DMS153 (cell line): Measurements from ENCODE around the gene ZNF546.
"Not testable (repeated sequence)": the region's sequence is repeated elsewhere in the genome, so short reads cannot be mapped to it uniquely, and the experiment has no call there.

Experiments used
- DNase-seq: peaks from one replicate; lab custom pipeline; 2025; lab: John Stamatoyannopoulos, UW

Gene ZNF546

DNA sequence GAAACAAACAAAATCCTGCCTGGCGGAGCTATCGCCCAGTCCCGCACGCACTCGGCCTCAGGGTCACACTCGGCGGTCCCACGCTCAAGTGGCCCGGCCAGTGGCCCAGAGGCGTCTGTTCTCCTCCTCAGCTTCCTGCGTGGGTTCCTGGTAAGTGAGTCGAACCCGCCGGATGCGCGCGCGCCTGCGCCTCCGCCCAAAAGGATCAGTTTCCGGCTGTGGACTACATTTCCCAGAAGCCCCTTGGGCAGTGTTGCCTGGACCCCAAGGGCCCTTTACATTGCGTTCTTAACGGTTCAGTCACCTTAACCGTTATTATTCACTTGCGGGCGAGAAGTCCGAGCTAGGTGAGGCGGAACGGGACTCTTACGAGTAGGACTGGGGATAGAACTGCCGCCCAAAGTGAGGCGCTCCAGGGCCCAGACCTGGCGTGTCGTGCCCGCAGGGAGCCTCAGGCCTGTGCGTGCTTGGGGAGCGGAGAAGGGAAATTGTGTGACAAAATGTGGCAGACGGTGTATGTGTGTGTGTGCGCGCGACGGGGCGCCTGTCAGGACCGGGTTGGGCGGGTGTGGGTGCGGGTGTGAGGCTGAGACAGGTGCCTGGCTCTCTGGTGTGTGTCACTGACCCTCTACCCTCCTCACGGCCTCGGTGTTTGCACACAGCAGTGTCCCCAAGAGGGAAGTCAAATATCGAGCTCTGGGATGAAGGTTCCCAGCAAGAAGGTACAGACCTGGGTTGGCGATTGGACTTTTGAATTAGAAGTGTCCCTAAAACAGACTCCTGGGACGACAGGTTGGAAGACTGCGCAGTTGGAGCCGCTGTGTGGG is at the start of gene ZNF546:
Gene ZNF546 (plus strand): TSS at position 250 of the 827 bp plus-strand sequence. CDS start 1,267 bp downstream, outside the sequence.
- DNase-seq, result peak; percentile 68

DNA sequence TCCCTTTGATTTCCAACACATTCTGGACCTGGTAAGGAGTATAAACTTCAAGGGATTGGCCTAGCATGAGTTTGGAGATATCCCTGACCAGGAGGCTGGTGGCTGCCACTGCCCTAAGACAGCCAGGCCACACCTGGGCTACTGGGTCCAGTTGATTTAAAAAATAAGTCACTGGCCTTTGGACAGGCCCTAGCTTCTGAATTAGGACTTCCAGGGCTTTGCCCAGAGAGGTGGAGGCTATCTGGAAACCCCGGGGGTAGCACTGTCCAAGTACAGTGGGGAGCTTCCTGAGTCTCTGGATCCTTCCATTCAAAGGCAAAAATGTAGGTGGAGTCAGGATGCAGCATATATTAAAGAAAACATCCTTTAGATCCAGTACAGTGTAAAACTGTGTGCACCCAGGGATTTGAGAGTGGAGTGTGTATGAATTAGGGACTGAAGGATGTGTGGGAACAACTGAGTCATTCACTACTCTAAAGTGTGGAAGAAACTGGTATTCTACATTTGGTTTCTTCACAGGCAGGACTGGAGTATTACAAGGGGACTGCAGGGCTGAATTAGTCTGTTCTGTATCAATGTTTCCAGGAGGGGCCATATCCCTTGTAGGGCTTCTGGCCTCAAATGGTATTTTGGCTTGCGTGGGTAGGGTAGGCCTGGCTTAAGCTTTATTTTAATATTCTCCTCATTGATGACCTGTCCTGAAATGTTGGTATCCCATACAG is 47.7 kb upstream of the ZNF546 start:
- DNase-seq, result no peak

DNA sequence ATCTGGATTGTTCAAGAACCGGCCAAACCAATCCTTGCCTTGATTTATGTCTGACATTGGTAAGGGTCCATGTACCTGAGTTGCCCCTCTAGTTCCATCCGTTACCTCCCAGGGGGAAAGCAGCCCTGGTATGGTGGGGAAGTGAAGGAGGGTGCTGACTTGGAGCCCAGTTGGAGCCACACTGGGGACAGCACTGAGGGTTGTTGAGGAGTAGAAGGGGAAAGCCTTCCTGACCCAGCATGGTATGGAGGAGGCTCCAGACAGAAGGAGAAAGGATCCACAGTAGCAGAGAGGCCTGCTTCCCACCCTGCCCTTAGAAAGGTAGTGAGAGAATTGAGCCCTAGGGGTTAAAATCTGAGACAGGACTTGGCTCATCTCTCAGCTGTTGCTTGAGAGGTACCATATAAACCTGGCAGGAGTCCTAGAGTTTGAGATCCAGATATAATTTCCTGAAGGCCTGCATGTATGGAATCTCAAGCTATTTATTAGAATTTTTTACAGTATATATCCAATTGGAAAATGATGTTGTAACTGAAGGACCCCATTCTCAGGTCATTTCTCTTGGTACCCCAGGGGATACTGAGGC is 45.7 kb upstream of the ZNF546 start:
- DNase-seq, result no peak

DNA sequence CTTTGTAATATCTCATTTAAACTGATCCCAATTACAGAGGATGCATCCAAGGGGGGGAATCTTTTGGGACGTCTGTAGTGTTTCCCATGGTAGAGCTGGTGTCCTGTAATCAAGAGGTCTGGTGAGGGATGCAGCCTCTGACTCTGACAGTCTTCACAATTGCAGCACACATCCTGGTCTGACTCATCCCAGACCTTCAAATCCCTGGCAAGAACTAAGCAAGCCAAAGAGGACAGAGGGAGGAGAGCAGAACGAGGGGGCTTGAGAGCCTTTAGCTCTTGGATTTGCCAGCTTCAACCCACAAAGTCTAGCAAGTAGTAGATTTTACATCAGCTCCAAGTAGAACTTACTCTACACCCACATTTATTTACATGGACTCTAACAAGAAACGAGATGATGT is 45.2 kb upstream of the ZNF546 start:
- no peak for DNase-seq

DNA sequence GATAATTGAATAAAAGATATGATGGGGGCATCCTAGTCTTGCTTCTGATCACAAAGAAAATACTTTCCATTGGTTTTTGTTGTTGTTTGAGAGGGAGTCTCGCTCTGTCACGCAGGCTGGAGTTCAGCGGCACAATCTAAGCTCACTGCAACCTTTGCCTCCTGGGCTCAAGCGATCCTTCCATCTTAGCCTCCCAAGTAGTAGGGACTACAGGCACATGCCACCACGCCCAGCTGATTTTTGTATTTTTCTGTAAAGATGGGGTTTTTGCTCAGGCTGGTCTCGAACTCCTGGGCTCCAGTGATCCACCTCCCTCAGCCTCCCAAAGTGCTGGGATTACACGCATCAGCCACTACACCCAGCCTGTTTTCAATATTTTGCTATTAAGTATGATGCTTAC is 42.9 kb upstream of the ZNF546 start:
- DNase-seq, result no peak

DNA sequence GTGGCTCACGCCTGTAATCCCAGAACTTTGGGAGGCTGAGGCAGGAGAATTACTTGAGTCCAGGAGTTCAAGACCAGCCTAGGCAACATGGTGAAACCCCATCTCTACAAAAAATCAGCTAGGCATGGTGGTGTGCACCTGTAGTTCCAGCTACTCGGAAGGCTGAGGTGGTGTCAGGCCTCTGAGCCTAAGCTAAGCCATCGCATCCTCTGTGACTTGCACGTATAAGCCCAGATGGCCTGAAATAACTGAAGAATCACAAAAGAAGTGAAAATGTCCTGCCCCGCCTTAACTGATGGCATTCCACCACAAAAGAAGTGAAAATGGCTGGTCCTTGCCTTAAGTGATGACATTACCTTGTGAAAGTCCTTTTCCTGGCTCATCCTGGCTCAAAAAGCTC is 39.0 kb upstream of the ZNF546 start:
- not testable (repeated sequence) for DNase-seq

DNA sequence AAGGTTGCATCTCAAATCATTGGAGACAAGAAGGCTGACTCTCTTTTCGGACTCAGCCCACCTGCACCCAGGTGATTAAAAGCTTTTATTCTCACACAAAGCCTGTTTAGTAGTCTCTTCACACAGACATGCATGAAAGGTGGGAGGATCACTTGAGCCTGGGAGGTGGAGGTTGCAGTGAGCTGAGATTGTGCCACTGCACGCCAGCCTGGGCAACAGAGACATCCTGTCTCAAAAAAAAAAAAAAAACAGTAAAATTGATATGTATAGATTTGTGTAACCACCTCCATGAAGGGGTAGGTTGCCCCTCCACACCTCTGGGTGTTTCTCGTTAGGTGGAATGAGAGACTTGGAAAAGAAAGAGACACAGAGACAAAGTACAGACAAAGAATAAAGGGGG is 37.9 kb upstream of the ZNF546 start:
- DNase-seq, result not testable (repeated sequence)

DNA sequence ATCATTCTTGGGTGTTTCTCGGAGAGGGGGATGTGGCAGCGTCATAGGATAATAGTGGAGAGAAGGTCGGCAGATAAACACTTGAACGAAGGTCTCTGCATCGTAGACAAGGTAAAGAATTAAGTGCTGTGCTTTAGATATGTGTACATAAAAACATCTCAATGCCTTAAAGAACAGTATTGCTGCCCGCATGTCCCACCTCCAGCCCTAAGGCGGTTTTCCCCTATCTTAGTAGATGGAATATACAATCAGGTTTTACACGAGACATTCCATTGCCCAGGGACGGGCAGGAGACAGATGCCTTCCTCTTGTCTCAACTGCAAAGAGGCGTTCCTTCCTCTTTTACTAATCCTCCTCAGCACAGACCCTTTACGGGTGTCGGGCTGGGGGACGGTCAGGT is 37.5 kb upstream of the ZNF546 start:
- DNase-seq, result not testable (repeated sequence)

DNA sequence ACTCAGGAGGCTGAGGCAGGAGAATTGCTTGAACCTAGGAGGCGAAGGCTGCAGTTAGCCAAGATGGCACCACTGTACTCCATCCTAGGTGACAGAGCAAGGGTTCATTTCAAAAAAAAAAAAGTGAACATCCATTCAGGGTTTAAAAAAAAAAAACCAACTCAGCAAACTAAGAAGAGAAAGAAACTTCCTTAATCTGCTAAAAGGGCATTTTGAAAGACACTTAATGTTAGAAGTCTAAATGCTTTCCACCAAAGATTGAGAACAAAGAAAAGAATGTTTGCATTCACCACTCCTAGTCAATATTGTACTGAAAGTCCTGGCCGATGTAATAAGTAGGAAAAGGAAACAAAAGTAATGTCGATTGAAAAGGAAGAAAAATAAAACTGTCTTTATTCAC is 33.0 kb upstream of the ZNF546 start:
- DNase-seq, result no peak

DNA sequence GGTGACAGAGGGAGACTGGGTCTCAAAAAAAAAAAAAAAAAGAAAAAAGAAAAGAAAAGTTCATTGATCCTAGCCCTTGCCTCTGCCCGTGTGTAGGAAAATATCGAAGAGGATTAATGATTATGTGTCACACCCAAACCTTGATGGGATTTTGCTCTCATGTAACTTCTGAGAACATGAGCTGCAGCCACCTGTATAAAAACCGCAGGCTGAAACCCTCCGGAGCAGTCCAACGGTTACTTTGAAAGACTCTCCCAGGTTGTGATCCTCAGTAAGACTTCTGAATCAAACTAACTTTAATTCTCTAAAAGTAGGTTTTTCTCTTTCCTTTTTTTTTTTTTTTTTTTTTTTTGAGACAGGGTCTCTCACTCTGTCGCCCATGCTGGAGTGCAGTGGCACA is 30.2 kb upstream of the ZNF546 start:
- DNase-seq, result no peak

DNA sequence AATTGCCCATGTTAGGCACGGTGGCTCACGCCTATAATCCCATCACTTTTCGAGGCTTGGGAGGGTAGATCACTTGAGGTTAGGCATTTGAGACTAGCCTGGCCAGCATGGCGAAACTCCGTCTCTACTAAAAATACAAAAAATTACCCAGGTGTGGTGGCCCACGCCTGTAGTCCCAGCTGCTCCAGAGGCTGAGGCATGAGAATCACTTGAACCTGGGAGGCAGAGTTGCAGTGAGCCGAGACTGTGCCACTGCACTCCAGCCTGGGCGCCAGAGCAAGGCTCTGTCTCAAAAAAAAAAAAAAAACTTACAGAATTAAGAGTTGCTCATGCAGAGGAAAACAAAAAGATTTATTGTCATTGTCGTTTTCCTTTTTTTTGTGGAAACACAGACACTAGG is 29.3 kb upstream of the ZNF546 start:
- no peak for DNase-seq

DNA sequence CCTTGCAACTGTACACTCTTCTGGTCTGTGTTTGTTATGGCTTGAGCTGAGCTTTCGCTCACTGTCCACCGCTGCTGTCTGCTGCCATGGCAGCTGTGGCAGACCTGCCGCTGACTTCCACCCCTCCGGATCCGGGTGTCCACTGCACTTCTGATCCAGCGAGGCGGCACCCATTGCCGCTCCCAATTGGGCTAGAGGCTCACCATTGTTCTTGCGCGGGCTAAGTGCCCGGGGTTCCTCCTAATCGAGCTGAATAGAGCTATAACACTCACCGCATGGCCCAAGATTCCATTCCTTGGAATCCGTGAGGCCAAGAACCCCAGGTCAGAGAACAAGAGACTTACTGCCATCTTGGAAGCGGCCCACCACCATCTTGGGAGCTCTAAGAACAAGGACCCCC is 28.1 kb upstream of the ZNF546 start:
- no peak for DNase-seq

DNA sequence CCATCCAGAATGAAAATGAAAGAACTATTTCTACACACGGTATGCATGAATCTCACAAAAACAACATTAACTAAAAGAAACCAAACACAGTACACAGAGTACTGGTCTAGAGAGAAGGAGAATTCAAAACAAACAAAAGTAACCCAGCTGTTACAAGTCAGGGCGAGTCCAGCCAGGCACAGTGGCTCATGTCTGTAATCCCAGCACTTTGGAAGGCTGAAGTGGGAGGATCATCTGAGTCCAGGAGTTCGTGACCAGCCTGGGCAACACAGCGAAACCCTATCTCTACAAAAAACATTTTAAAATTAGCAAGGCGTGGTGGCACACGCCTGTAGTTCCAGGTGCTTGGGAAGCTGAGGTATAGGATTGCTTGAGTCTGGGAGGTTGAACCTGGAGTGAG is 27.6 kb upstream of the ZNF546 start:
- DNase-seq, result no peak

DNA sequence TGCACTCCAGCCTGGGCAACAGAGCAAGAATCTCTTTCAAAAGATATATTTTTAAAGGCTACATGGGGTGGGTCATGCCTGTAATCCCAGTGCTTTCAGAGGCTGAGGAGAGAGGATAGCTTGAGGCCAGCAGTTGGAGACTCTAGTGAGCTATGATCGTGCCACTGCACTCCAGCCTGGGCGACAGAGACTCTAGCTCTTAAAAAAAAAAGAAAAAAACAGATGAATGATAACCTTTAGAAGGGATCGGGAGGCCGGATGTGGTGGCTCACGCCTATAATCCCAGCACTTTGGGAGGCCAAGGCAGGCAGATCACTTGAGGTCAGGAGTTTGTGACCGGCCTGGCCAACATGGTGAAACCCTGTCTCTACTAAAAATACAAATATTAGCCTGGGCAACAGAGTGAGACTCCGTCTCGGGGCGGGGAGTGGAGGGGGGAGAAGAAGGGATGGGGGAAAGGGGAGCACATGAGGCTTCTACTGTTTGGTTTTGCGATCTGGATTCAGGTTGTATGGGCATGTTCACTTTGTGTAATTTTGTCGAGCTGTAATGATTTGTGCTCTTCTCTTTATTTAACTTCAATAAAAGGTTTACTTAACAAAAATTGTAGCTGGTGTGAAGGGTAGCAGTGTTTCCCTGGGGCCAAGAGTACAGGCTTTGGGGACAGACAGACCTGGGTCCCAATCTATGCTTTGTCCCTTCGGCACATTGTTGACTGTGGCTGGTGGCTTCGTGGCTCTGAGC is 27.0 kb upstream of the ZNF546 start:
- no peak for DNase-seq

DNA sequence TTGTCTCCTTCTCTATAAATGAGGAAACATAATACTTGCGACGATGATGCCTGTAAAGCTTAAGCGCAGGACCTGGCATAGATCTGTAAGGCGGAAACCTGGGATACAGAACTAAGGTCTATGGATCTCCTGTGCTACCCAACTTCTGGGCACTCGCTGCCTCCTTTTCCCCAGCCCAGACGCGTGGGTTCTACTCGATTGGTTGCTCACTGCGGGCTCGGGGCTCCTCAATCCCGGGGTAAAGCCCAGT is 26.5 kb upstream of the ZNF546 start:
- DNase-seq, result peak; percentile 28

DNA sequence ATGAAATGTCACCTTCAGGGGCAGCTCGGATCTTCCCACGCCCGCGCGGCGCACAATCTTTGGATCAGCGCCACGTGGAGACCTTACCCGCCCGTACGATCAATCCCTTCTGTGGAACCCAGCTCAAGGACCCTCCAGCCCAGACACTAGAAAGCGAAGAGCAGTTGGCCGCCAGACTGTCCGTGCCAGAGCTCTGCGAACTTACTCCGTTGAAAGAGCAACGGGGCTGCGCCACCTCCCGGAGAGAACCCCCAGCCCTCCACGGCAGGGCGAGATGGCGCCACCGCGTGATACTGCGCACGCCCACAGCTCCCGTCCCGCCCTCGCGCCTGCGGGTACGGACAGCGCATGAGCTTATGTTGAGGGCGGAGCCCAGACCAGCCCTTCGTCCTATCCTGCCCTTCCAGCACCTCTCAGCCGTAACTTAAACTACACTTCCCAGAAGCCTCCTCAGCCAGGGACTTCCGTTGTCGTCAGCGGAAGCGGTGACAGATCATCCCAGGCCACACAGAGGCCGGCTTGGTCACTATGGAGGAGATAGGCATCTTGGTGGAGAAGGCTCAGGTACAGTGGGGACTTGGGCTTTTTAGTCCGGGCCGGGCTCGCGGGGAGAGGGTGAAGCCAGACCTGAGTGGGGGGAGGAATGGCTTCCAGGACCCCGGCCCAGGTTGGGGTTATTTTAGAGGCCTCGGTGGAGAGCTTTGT is 26.0 kb upstream of the ZNF546 start, which contains the start of gene PSMC4:
Gene PSMC4 (plus strand): TSS at position 491 of the 705 bp plus-strand sequence. CDS start 38 bp downstream, at position 529.
- DNase-seq, result peak; percentile 99

DNA sequence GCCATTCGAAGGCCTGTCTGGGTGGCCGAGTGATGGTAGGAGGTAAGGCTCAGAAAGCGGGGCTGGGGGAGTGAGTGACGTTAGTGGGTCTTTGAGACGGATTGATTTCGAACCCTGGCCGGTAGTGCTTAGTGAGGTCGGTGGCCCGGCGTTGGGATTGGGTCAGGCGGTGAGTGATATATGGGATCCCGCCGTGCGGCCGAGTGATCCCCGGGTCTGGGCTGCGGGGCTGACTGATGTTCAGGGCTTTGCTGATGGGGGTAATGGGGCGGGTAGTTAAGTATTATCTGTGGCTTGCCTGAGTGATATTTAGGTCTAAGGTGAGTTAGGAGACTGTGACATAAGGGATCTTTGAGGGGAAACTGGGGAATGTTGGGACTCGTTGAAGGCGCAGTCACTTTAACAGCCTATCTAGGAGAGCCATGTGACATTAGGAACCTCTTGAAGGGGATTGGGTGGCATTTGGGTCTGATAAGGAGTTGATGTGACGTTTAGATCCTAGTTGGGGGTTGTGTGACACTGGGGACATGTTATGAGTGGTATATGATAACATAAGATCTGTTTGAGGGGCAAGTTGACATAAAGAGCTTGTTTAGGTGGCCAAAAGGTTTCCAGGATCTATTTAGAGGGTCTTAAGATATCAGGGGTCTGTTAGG is 25.4 kb upstream of the ZNF546 start:
- DNase-seq, result no peak

DNA sequence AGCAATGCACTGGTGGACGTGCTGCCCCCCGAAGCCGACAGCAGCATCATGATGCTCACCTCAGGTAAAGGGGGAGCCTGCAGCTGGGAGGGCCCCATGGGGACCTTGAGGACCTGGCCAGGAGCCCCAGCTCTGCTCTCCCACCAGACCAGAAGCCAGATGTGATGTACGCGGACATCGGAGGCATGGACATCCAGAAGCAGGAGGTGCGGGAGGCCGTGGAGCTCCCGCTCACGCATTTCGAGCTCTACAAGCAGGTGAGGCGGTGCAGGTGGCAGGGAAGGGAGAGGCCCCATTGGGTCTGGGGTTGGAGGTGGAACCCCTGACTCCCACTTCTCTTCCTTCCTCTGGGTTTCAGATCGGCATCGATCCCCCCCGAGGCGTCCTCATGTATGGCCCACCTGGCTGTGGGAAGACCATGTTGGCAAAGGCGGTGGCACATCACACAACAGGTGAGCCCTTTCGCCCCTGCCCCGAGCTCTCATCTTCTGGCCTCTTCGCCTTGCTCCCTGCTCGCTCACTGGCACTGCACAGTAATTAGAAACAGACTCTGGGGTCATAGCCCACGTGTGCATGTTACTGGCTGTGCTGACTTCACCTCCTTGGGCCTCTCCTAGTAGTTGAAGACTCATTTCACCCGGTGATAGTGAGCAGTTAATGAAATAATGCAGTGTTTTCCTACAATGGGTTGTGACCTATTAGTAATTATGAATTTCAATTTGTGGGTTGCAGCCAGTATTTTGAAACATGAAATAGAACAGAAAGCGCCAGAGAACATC is 22.3 kb upstream of the ZNF546 start:
- DNase-seq, result no peak

DNA sequence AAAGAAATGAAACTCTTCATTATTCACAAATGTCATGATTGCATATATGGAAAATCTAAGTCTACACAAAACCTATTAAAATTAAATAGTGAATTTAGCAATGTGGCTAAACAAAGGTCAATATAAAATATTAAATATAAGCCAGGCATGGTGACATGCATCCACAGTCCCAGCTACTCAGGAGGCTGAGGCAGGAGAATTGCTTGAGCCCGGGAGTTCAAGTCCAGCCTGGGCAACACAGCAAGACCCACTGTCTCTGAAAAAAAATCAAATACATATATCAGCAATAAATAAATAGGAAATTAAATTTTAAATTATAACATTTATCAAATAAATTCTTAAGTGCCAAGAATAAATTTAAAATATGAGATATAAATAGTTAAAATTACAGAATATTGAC is 14.0 kb upstream of the ZNF546 start:
- DNase-seq, result no peak

DNA sequence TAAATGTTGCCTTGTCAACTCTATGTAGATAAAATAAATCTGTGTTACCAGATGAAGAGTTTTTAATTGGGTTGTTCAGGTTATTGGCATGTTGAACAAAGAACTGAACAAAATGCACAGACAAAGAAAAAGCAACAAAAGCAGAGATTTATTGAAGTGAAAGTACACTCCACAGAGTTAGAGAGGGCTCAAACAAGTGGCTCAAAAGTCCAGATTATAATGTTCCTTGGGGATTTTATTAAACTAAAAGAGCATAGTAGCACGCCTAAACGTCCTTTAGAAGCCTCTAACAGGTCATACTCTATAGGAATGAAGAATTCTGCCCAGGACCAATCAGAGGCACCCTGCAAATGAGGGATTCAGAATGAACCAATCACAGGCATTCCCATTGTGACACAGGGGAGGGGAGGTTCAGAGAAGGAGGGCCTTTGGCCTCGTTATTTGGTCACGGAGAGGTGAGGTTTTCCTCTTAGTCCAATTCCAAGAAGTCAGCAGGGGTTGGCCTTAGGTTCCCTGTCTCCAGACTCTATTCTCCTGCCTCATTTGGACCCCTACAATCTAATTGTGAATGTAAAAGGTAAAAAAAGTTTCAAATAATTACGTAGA is 13.1 kb upstream of the ZNF546 start:
- DNase-seq, result no peak
